DOHH2 (cell line): ENCODE data around the gene CORO2B.

Experiments
- CTCF ChIP-seq: fragments of 200-600 bp; sonication (generic); IDR thresholded peaks from one replicate; pipeline ENCODE4 v1.5.1; 2014; ENCODE audit warnings: antibody characterized with exemption, mild to moderate bottlenecking, low read depth, low read length; ENCODE audit not compliant: poor library complexity, severe bottlenecking
- EZH2phosphoT487 ChIP-seq: fragments of 200-600 bp; sonication (generic); IDR thresholded peaks from 2 replicates; pipeline ENCODE4 v1.6.1; 2017; ENCODE audit warnings: borderline replicate concordance, mild to moderate bottlenecking, antibody characterized with exemption, low read length, moderate library complexity, mixed read lengths

- TF ChIP-seq CTCF: no peak
- no peak for TF ChIP-seq EZH2phosphoT487
Observed at GRCh38 chr15:68706931-68707330, 128.1 kb downstream of the CORO2B start.
